Measurements from ENCODE around the gene KLK1. TPM values are rescaled to one million over a fixed set of nuclear protein-coding genes. Genes with fewer than 3 reads are reported as not detected.

KLK1 gene
- total and polyA plus RNA-seq, 2 of the 13 experiments (the other 11 are each of a cell fraction or from before 2014, with no cell fraction given): not detected

DNA sequence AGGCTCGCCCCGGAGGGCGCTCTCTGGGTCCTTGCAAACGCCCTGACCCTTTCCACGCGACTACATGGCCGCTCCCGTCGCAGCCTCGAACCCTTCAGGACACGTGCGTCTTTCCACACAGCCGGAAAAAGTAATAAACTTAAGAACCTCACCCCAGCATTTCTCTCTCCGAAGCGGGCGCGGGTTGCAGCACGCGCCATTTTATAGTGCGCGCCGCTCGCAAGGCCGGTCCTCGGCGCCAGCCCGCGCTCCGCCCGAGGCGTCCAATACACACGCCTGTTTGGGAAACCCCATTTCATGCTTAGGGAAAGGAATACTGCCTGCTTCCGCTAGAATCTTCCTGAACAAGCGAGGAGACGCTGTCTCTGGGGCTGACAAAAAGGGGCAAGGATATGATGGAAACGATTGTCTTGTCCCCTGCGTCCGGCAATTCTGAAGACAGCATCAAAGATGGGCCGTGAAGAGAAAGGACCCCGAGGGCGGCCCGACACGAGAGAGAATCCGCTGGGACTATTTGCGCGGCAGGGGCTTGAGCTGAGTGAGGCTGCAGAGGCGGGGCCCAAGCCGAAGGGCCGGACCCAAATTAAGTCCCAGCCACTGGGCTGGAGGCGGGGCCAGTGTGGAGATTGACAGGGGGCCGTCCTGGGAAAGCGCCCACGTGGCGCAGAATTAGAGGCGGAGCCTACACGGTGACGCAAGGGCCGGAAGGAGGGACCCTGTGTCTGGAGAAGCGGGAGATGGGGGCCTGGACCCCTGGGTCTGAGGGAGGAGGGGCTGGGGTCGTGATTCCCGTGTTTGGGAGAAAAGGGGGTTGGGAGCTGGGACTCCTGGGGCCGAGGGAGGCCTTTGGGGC, 18.9 kb downstream of the KLK1 start (continued):
- TF ChIP-seq, protein P1, sequence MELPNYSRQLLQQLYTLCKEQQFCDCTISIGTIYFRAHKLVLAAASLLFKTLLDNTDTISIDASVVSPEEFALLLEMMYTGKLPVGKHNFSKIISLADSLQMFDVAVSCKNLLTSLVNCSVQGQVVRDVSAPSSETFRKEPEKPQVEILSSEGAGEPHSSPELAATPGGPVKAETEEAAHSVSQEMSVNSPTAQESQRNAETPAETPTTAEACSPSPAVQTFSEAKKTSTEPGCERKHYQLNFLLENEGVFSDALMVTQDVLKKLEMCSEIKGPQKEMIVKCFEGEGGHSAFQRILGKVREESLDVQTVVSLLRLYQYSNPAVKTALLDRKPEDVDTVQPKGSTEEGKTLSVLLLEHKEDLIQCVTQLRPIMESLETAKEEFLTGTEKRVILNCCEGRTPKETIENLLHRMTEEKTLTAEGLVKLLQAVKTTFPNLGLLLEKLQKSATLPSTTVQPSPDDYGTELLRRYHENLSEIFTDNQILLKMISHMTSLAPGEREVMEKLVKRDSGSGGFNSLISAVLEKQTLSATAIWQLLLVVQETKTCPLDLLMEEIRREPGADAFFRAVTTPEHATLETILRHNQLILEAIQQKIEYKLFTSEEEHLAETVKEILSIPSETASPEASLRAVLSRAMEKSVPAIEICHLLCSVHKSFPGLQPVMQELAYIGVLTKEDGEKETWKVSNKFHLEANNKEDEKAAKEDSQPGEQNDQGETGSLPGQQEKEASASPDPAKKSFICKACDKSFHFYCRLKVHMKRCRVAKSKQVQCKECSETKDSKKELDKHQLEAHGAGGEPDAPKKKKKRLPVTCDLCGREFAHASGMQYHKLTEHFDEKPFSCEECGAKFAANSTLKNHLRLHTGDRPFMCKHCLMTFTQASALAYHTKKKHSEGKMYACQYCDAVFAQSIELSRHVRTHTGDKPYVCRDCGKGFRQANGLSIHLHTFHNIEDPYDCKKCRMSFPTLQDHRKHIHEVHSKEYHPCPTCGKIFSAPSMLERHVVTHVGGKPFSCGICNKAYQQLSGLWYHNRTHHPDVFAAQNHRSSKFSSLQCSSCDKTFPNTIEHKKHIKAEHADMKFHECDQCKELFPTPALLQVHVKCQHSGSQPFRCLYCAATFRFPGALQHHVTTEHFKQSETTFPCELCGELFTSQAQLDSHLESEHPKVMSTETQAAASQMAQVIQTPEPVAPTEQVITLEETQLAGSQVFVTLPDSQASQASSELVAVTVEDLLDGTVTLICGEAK (IDR thresholded peaks at IDR 0.05): no peak
- TF ChIP-seq, protein P1 (CRISPR knock-in tag; IDR thresholded peaks at IDR 0.05): peak; percentile 57; the same call in 1 of the 2 replicates
- TF ChIP-seq RNF2 (conservative IDR thresholded peaks at IDR 0.05; ENCODE audit: low read depth) (peak; percentile 81), REPIN1 (CRISPR knock-in tag; IDR thresholded peaks at IDR 0.05; ENCODE audit: borderline replicate concordance, low read depth) (0 out of 2 replicates have a peak, but pooled peaks have one; percentile 46), KMT2B (CRISPR knock-in tag; IDR thresholded peaks at IDR 0.05) (peak; percentile 55; the same call in 1 of the 2 replicates), ARNT2 (CRISPR knock-in tag; IDR thresholded peaks at IDR 0.05; ENCODE audit: low read depth) (peak; percentile 70), IRX3 (CRISPR knock-in tag; IDR thresholded peaks at IDR 0.05; ENCODE audit: borderline replicate concordance, low read depth) (0 out of 2 replicates have a peak, but pooled peaks have one; percentile 8), NFIB (CRISPR knock-in tag; IDR thresholded peaks at IDR 0.05; ENCODE audit: borderline replicate concordance) (no peak), ASH2L (IDR thresholded peaks at IDR 0.05; ENCODE audit: insufficient read length, low read depth, low read length) (peak; percentile 86), ATF1 (CRISPR knock-in tag; IDR thresholded peaks at IDR 0.05) (peak; percentile 81), MXD4 (CRISPR knock-in tag; IDR thresholded peaks at IDR 0.05) (peak; percentile 52; the same call in 1 of the 2 replicates), ZNF709 (CRISPR knock-in tag; IDR thresholded peaks at IDR 0.05) (peak; percentile 20), ZSCAN21 (CRISPR knock-in tag; IDR thresholded peaks at IDR 0.05; ENCODE audit: borderline replicate concordance) (no peak), TARDBP (CRISPR knock-in tag; IDR thresholded peaks at IDR 0.05) (peak; percentile 42; the same call in 1 of the 2 replicates)
- TF ChIP-seq, protein P2, sequence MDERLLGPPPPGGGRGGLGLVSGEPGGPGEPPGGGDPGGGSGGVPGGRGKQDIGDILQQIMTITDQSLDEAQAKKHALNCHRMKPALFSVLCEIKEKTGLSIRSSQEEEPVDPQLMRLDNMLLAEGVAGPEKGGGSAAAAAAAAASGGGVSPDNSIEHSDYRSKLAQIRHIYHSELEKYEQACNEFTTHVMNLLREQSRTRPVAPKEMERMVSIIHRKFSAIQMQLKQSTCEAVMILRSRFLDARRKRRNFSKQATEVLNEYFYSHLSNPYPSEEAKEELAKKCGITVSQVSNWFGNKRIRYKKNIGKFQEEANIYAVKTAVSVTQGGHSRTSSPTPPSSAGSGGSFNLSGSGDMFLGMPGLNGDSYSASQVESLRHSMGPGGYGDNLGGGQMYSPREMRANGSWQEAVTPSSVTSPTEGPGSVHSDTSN (CRISPR knock-in tag; IDR thresholded peaks at IDR 0.05): peak; percentile 92

Data from HepG2 (cell line).